IMR-90 (cell line): ENCODE measurements around the gene IL16. TPM values are rescaled to one million over a fixed set of nuclear protein-coding genes. Genes with fewer than 3 reads are reported as not detected.
"Not testable (repeated sequence)": the region's sequence is repeated elsewhere in the genome, so short reads cannot be mapped to it uniquely, and the experiment has no call there.

Source experiments
- ATAC-seq: fragments of 200-7000 bp; cut with Tn5 transposase; 2 replicates; pipeline ENCODE4 v1.9.1; 2020; ENCODE audit warnings: low read depth, mild to moderate bottlenecking, moderate library complexity
- BruUV-seq: library from RNA; stranded (reverse); fragments of 400-500 nt; replicated peaks from 2 replicates; lab custom pipeline; 2021; lab: Mats Ljungman, UMichigan
- CTCF ChIA-PET: fragments of 300-600 bp; formaldehyde crosslinking; extraction: SDS; loops from one replicate; lab custom pipeline; 2021; ENCODE audit warnings: antibody characterized with exemption; lab: Yijun Ruan, JAX
- POLR2A ChIA-PET: fragments of 300-600 bp; sonication (Branson Sonifier 250); formaldehyde crosslinking; loops from one replicate; lab custom pipeline; 2022; ENCODE audit warnings: antibody characterized with exemption; ENCODE audit not compliant: unreplicated experiment; lab: Charles Lee
- DNase-seq: peaks from one replicate; pipeline ENCODE4 v3.0.0; 2013
- H2AFZ ChIP-seq: replicated peaks from 2 replicates; pipeline ENCODE3; 2013; ENCODE audit warnings: low read length, mild to moderate bottlenecking; ENCODE audit not compliant: poor library complexity
- H2AK5ac ChIP-seq: 2 replicates; pipeline ENCODE4 v1.6.1; 2013; ENCODE audit warnings: low read depth, low read length, inconsistent platforms
- H2AK9ac ChIP-seq: replicated peaks from 2 replicates; pipeline ENCODE3; 2013; ENCODE audit warnings: mild to moderate bottlenecking, low read depth, low read length, moderate library complexity; ENCODE audit not compliant: poor library complexity
- H2BK120ac ChIP-seq: 2 replicates; pipeline ENCODE4 v1.6.1; 2013; ENCODE audit warnings: low read depth, low read length, inconsistent platforms
- H2BK15ac ChIP-seq: 3 replicates; pipeline ENCODE4 v1.6.1; 2013; ENCODE audit warnings: low read depth, low read length, inconsistent platforms
- H2BK20ac ChIP-seq: 2 replicates; pipeline ENCODE4 v1.6.1; 2013; ENCODE audit warnings: low read depth, mild to moderate bottlenecking, inconsistent platforms, low read length, moderate library complexity
- H2BK5ac ChIP-seq: 2 replicates; pipeline ENCODE4 v1.6.1; 2013; ENCODE audit warnings: mild to moderate bottlenecking, low read depth, low read length, inconsistent platforms; ENCODE audit not compliant: poor library complexity, severe bottlenecking
- H3K14ac ChIP-seq: replicated peaks from 2 replicates; pipeline ENCODE4 v1.6.1; 2013; ENCODE audit warnings: low read depth, low read length, inconsistent platforms
- H3K18ac ChIP-seq: 2 replicates; pipeline ENCODE4 v1.6.1; 2013; ENCODE audit warnings: low read depth, low read length, control low read depth
- H3K23ac ChIP-seq: 2 replicates; pipeline ENCODE4 v1.6.1; 2013; ENCODE audit warnings: low read depth, low read length, inconsistent platforms
- H3K27ac ChIP-seq: 2 replicates; pipeline ENCODE4 v1.5.1; 2013; ENCODE audit warnings: mild to moderate bottlenecking, control low read depth, low read length; ENCODE audit not compliant: insufficient read depth
- H3K27me3 ChIP-seq: 2 replicates; pipeline ENCODE4 v1.6.1; 2013; ENCODE audit warnings: low read length; ENCODE audit not compliant: control insufficient read depth, insufficient read depth
- H3K36me3 ChIP-seq: 2 replicates; pipeline ENCODE4 v1.6.1; 2013; ENCODE audit warnings: low read length, mixed read lengths; ENCODE audit not compliant: control insufficient read depth, insufficient read depth
- H3K4ac ChIP-seq: 2 replicates; pipeline ENCODE4 v1.6.1; 2013; ENCODE audit warnings: low read depth, low read length, inconsistent platforms
- H3K4me1 ChIP-seq: 2 replicates; pipeline ENCODE4 v1.6.1; 2013; ENCODE audit warnings: low read length, mixed read lengths; ENCODE audit not compliant: control insufficient read depth, insufficient read depth
- H3K4me2 ChIP-seq: 2 replicates; pipeline ENCODE4 v1.6.1; 2013; ENCODE audit warnings: low read depth, mild to moderate bottlenecking, control low read depth, low read length, moderate library complexity
- H3K4me3 ChIP-seq: 2 replicates; pipeline ENCODE4 v1.5.1; 2013; ENCODE audit warnings: low read depth, mild to moderate bottlenecking, control low read depth, low read length, moderate library complexity; ENCODE audit not compliant: insufficient read depth
- H3K56ac ChIP-seq: 2 replicates; pipeline ENCODE4 v1.6.1; 2013; ENCODE audit warnings: low read length, inconsistent platforms; ENCODE audit not compliant: insufficient read depth; ENCODE audit errors: extremely low read depth
- H3K79me1 ChIP-seq, 2 experiments: 2 replicates each; pipeline ENCODE4 v1.6.1; 2013; ENCODE audit warnings: low read length in 2 of 2, inconsistent platforms in 1 of 2, low read depth in 1 of 2
- H3K9ac ChIP-seq: 2 replicates; pipeline ENCODE4 v1.6.1; 2013; ENCODE audit warnings: low read depth, low read length, control low read depth
- H3K9me1 ChIP-seq: 2 replicates; pipeline ENCODE4 v1.6.1; 2013; ENCODE audit warnings: low read length, inconsistent platforms; ENCODE audit not compliant: insufficient read depth
- H3K9me3 ChIP-seq: 2 replicates; pipeline ENCODE4 v1.6.1; 2013; ENCODE audit warnings: low read length; ENCODE audit not compliant: control insufficient read depth, insufficient read depth
- H4K20me1 ChIP-seq: 2 replicates; pipeline ENCODE4 v1.6.1; 2013; ENCODE audit warnings: low read length, inconsistent platforms; ENCODE audit not compliant: insufficient read depth
- H4K5ac ChIP-seq: 2 replicates; pipeline ENCODE4 v1.6.1; 2013; ENCODE audit warnings: mild to moderate bottlenecking, low read depth, low read length, control low read depth
- H4K8ac ChIP-seq, 2 experiments: 2 replicates each; pipeline ENCODE4 v1.6.1; 2013; ENCODE audit warnings: low read depth in 2 of 2, low read length in 2 of 2, control low read depth in 1 of 2, inconsistent platforms in 1 of 2
- H4K91ac ChIP-seq: 2 replicates; pipeline ENCODE4 v1.6.1; 2013; ENCODE audit warnings: low read depth, low read length, inconsistent platforms; ENCODE audit not compliant: insufficient read depth
- BHLHE40 ChIP-seq: fragments of 150-350 bp; IDR thresholded peaks from 2 replicates; pipeline ENCODE4 v1.6.1; 2016; ENCODE audit warnings: mild to moderate bottlenecking, low read depth, low read length
- NFE2L2 ChIP-seq: fragments of 150-350 bp; IDR thresholded peaks from 2 replicates; pipeline ENCODE4 v1.6.1; 2016; ENCODE audit warnings: low read depth, mild to moderate bottlenecking, low read length
- RAD21 ChIP-seq: IDR thresholded peaks from 2 replicates; pipeline ENCODE4 v1.6.1; 2012; ENCODE audit warnings: low read length, improper control_type of control experiment
- RCOR1 ChIP-seq: IDR thresholded peaks from 2 replicates; pipeline ENCODE4 v1.6.1; 2012; ENCODE audit warnings: mild to moderate bottlenecking, low read length, improper control_type of control experiment; ENCODE audit not compliant: insufficient replicate concordance
- RFX5 ChIP-seq: IDR thresholded peaks from 2 replicates; pipeline ENCODE4 v1.8.0; 2012; ENCODE audit warnings: low read depth, mild to moderate bottlenecking, low read length, moderate library complexity
- WGBS, 2 experiments: methylation state at CpG; one replicate each; pipeline versions ENCODE4 v1.1.5 to v1.1.7; 2013; ENCODE audit warnings: missing lambda C conversion rate in 2 of 2; ENCODE audit not compliant: insufficient read length in 1 of 2; ENCODE audit errors: extremely low coverage in 2 of 2; 5-methylcytosine and 5-hydroxymethylcytosine counted together
- dilution Hi-C: fragments of 300-500 bp; cut with HindIII; formaldehyde crosslinking; loops from one replicate; pipeline ENCODE4 v1.14.3; 2018; ENCODE audit warnings: low sequenced_read_pairs; ENCODE audit not compliant: unreplicated experiment
- in situ Hi-C: fragments of 300-500 bp; cut with MboI; formaldehyde crosslinking; loops from 3 replicates; pipeline ENCODE4 v1.14.3; 2019; ENCODE audit warnings: low sequenced_read_pairs, inconsistent platforms, mixed read lengths
- intact Hi-C: fragments of 100-400 bp; cut with micrococcal nuclease; formaldehyde crosslinking; loops from 2 replicates; pipeline ENCODE4 v1.10.0; 2022
- polyA plus RNA-seq, 3 experiments: library from polyadenylated mRNA; depleted of rRNA; stranded (reverse); fragments of >200 nt; gene quantifications; 2 replicates each; pipeline ENCODE4 v1.2.3, GENCODE V29; 2012; ENCODE audit warnings: low replicate concordance in 1 of 3
- total RNA-seq: library from RNA; depleted of rRNA; stranded (reverse); fragments of >200 nt; gene quantifications from 2 replicates; pipeline ENCODE4 v1.2.3, GENCODE V29; 2012

IL16 gene
- total and polyA plus RNA-seq, 2 of the 4 experiments (the other 2 are of a cell fraction) = 0.18 to 0.27 TPM

DNA sequence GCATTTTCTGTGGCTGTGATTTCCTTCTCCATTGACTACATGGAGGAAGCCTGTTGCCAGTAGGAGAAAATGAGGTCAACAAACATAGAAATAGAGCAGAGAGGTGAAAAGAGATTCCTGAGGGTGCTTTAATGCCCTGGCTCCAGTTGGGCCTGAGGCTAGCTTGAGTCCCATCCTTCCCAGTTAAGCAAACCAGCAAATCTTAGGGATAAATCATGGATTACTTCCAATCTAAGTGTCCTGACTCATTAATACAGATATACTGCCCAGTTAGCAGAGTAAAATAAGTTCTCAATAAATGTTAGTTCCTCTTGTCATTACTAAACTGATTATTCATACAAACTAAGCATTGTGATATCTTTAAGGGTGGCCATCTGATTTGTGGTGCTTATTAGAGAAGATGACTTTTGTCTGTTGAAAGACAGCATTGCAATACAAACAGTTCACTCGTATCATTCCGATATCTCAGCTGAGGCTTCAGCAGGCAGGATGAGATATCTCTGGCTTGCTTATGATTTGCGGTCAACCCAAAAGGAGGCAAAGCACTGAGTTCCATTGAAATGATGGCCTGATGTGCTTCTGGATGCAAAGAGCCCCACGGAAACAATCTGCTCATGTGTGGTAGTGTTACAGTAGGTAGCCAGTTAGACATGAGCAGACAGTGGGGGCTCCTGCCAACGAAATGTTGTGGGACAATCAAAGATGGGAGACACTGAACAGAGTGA, 133.8 kb downstream of the IL16 start:
- H3K4me3 ChIP-seq = no peak overlapping the region
- peaks cover 17% of the 10 kb centered on the region for H3K4me1 ChIP-seq
- POLR2A ChIA-PET = no interaction called here
- H2AFZ ChIP-seq = no peak overlapping the region
- no peak overlapping the region for H4K8ac ChIP-seq
- H4K91ac ChIP-seq = no peak overlapping the region
- intact Hi-C loops (no loop called here), in situ Hi-C loops (no loop called here), dilution Hi-C loops (no loop called here)
- H3K9me3 ChIP-seq = no peaks in the 10 kb centered on the region
- TF ChIP-seq RCOR1 (no peak), RAD21 (no peak), NFE2L2 (no peak), BHLHE40 (no peak), RFX5 (no peak)
- H3K4me2 ChIP-seq = no peak overlapping the region
- no peak overlapping the region for H2AK5ac ChIP-seq
- 96% methylated on average over 5 of the region's 5 CpGs; no CpG with 5 or more reads in 1 of the 2 experiments for WGBS, 2 experiments
- no peak overlapping the region for H3K14ac ChIP-seq
- H4K5ac ChIP-seq = 0 out of 2 replicates have a peak overlapping the region, but pooled peaks have one; percentile 69
- no peak overlapping the region for H3K9ac ChIP-seq
- ATAC-seq (no peak), DNase-seq (no peak)
- H2AK9ac ChIP-seq = no peak overlapping the region
- no peak overlapping the region for H3K56ac ChIP-seq
- 0 out of 2 replicates have a peak overlapping the region, but pooled peaks have one; percentile 16 for H2BK20ac ChIP-seq
- H2BK120ac ChIP-seq = no peak overlapping the region
- BruUV-seq = no TSS peak
- H3K79me1 ChIP-seq = peaks cover 5 to 13% of the 10 kb centered on the region in 2 experiments; a peak in 3 of 4 replicates
- H3K9me1 ChIP-seq = peaks cover 17% of the 10 kb centered on the region
- no peak overlapping the region for H3K23ac ChIP-seq
- H2BK15ac ChIP-seq = no peak overlapping the region; the same call in 2 of the 3 replicates
- no peaks in the 10 kb centered on the region for H3K27me3 ChIP-seq
- H3K4ac ChIP-seq = no peak overlapping the region
- no peak overlapping the region for H3K27ac ChIP-seq
- no peaks in the 10 kb centered on the region for H3K36me3 ChIP-seq
- H3K18ac ChIP-seq = peak overlapping the region; percentile 28; the same call in 1 of the 2 replicates
- H4K20me1 ChIP-seq = no peaks in the 10 kb centered on the region
- no peak overlapping the region for H2BK5ac ChIP-seq
- CTCF ChIA-PET = no interaction called here

DNA sequence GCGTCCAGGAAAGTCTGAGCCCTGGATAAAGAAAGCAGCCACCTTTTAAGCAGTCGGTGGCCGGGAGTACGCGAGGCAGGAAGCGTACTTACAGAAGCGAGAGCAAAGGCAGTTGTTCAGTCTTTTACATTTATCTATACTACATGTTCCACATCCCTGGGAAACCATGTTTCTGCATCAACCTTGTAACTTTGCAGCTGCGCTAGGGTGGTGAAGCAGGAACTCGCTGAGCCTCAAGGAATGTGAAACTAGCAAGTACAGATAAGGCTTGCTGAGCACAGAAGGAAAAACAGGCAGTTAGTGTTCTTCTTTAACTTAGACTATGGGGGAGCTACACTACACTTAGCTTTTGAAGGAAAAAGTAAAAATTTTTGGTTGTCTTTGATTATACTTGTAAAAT, 134.5 kb downstream of the IL16 start:
- H2AK5ac ChIP-seq, H2AK9ac ChIP-seq, H4K8ac ChIP-seq, H3K56ac ChIP-seq, intact Hi-C loops, H2BK5ac ChIP-seq, H4K91ac ChIP-seq, H3K4ac ChIP-seq, POLR2A ChIA-PET, H3K27ac ChIP-seq, BruUV-seq, H3K4me2 ChIP-seq, ATAC-seq, H4K5ac ChIP-seq, H2BK20ac ChIP-seq, H3K36me3 ChIP-seq, H3K23ac ChIP-seq, H2BK15ac ChIP-seq, H3K9ac ChIP-seq, H2AFZ ChIP-seq, H3K4me3 ChIP-seq, H4K20me1 ChIP-seq, dilution Hi-C loops, in situ Hi-C loops, H2BK120ac ChIP-seq, H3K9me3 ChIP-seq, H3K18ac ChIP-seq, H3K27me3 ChIP-seq, H3K14ac ChIP-seq: not testable (repeated sequence)
- peaks cover 17% of the 10 kb centered on the region for H3K4me1 ChIP-seq
- 100% methylated on average over 1 of the region's 9 CpGs; no CpG with 5 or more reads in 1 of the 2 experiments for WGBS, 2 experiments
- peak; percentile 46 for DNase-seq
- peaks cover 5 to 13% of the 10 kb centered on the region in 2 experiments; a peak in 3 of 4 replicates for H3K79me1 ChIP-seq
- peaks cover 17% of the 10 kb centered on the region for H3K9me1 ChIP-seq
- CTCF ChIA-PET = interaction anchor here (1.4 kb wide), 1 partner anchor 70 kb away, joined by 4 read pairs; no protein-coding TSS in a partner anchor
